Neutrophil (primary cell): ENCODE measurements around the gene MINDY1.

ENCODE experiments used
- H3K27ac ChIP-seq: fragments of 200-600 bp; sonication (generic); 2 replicates; pipeline ENCODE4 v1.5.1; 2016; ENCODE audit warnings: mild to moderate bottlenecking, moderate library complexity
- H3K27me3 ChIP-seq: fragments of 200-600 bp; sonication (generic); 2 replicates; pipeline ENCODE4 v1.6.0; 2016; ENCODE audit warnings: mild to moderate bottlenecking
- H3K36me3 ChIP-seq: fragments of 200-600 bp; sonication (generic); 2 replicates; pipeline ENCODE4 v1.5.1; 2017
- H3K4me1 ChIP-seq, 2 experiments: fragments of 200-600 bp in 1 of 2; sonication (generic) in 1 of 2; 1 replicate in 1 of 2; 2 replicates in 1 of 2; pipeline versions ENCODE4 v1.5.1 to v1.6.1; 2013 to 2016; ENCODE audit warnings: low read depth in 1 of 2, low read length in 1 of 2, mild to moderate bottlenecking in 1 of 2, moderate library complexity in 1 of 2; ENCODE audit not compliant: control insufficient read depth in 1 of 2, insufficient read depth in 1 of 2
- H3K4me3 ChIP-seq, 2 experiments: fragments of 200-600 bp in 1 of 2; sonication (generic) in 1 of 2; 1 replicate in 1 of 2; 2 replicates in 1 of 2; pipeline ENCODE4 v1.5.1; 2013 to 2016; ENCODE audit warnings: low read depth in 1 of 2, low read length in 1 of 2, mild to moderate bottlenecking in 1 of 2, moderate library complexity in 1 of 2
- H3K9me3 ChIP-seq: fragments of 200-600 bp; sonication (generic); 2 replicates; pipeline ENCODE4 v1.5.1; 2016
- TF ChIP-seq, protein P1 (sequence below): fragments of 200-600 bp; sonication (generic); IDR thresholded peaks from 2 replicates; pipeline ENCODE4 v1.5.1; 2016; ENCODE audit warnings: antibody characterized with exemption

Gene MINDY1

DNA sequence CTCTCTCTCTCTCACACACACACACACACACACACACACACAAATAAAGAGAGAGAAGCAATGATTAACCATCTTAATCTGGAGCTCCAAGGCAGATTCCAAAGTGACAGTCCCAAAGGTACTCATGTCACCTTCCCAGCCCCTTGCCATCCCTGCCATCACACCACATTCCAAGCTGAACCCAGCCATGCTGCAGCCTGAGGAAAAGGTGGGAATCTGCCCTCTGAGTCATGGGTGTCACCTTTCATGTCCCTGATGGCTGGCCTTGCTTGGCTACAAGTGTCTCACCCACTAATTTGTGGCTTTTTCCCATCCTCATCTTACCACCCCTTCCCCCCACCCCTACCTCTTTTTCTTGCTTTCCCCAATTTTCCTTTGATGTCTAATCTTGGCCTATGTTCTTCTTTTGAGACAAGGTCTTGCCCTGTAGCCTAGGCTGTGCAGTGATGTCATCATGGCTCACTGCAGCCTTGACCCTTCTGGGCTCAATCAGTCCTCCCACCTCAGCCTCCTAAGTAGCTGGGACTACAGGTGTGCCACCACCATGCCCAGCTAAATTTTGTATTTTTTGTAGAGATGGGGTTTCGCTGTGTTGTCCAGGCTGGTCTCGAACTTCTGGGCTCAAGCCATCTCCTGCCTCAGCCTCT, 21.4 kb downstream of the MINDY1 start:
- Histone ChIP-seq H3K36me3 (no peaks in the 10 kb centered on the region), H3K27me3 (no peaks in the 10 kb centered on the region), H3K27ac (no peak overlapping the region), H3K4me1 (peaks cover 0 to 4% of the 10 kb centered on the region in 2 experiments), H3K9me3 (no peaks in the 10 kb centered on the region), H3K4me3 (no peak overlapping the region)
- TF ChIP-seq, protein P1, sequence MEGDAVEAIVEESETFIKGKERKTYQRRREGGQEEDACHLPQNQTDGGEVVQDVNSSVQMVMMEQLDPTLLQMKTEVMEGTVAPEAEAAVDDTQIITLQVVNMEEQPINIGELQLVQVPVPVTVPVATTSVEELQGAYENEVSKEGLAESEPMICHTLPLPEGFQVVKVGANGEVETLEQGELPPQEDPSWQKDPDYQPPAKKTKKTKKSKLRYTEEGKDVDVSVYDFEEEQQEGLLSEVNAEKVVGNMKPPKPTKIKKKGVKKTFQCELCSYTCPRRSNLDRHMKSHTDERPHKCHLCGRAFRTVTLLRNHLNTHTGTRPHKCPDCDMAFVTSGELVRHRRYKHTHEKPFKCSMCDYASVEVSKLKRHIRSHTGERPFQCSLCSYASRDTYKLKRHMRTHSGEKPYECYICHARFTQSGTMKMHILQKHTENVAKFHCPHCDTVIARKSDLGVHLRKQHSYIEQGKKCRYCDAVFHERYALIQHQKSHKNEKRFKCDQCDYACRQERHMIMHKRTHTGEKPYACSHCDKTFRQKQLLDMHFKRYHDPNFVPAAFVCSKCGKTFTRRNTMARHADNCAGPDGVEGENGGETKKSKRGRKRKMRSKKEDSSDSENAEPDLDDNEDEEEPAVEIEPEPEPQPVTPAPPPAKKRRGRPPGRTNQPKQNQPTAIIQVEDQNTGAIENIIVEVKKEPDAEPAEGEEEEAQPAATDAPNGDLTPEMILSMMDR, result no peak

DNA sequence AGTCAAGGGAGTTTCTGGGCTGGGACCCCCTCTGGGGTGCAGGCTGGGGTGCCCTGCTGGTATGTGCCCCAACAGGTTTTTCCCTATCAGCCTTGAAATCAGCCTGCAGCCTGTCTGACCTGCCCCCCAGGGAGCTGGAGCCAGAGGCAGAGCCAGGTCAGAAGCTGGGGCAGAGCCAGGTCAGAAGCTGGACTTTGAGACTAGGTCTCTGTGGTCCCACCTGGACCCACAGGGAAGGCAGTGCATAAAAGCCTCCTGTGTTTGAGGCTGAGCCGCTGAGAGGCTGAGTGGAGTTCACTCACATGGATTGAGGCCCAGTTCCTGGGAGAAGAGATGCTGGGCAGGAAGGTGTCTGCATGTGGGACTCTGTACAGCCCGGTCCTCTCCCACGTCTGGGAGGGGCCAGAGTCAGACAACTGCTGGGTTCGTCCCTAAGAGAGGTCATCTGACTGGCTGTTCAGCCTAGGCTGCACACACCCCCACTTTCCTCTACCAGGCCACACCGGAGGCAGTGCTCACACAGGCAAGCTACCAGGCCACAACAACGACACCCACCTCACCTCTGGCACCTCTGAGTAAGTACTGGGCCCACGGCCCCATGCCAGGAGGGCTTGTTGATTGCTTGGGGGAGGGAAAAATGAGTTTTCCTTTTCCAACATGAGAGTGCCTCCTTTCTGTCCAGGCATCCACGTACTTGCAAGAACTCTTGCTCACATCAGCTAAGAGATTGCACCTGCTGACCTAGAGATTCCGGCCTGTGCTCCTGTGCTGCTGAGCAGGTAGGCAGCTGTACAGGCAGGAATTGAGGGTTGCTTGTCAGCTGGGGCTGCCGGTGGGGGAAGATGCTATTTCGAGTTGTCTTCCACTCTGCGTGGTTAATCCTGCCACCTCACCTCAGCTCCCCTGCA, 24.6 kb downstream of the MINDY1 start, which contains the start of gene ANXA9:
Gene ANXA9, plus strand, starts transcription at position 488 of the 908 bp plus-strand sequence. CDS start 814 bp downstream, outside the sequence.
- Histone ChIP-seq H3K9me3 (no peaks in the 10 kb centered on the region), H3K27me3 (no peaks in the 10 kb centered on the region), H3K27ac (no peak within 1 kb of the TSS), H3K4me3 (no peak within 1 kb of the TSS), H3K4me1 (peaks cover 29 to 30% of the 10 kb centered on the region in 2 experiments), H3K36me3 (no peaks in the 10 kb centered on the region)
- TF ChIP-seq, protein P1, result no peak

DNA sequence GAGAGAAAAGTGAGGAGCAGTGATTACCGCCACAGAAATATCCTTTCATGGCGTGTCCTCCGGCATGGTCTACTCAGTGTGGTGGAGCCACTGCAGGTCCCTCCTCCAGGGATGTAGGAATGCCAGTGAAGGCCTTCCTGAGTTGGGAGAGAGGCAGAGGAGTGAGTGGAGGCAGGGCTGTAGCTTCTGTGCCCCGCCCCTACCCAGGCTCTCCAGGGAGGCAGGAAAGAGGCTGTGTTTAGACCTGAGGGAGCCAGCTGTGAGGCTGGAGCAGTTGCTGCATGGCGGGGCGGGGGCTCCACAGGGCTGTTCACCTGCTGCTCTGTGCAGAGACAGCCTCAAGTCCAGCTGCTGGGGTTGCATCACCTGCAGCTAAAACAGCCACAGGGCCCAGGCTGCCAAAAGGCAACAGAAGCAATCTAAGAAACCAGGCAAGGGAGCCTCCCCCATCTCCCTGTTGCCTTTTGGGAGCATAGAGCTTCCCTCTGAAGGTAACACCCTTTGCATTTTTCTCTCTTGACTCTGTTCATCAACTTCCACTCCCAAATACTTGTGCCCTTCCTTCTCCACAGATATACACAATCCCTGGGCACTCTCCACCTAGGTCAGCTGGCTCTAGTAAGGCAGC, 25.4 kb downstream of the MINDY1 start:
- no peak overlapping the region for H3K4me3 ChIP-seq
- H3K27me3 ChIP-seq, result no peaks in the 10 kb centered on the region
- TF ChIP-seq, protein P1, result no peak
- H3K4me1 ChIP-seq, result peaks cover 36 to 38% of the 10 kb centered on the region in 2 experiments
- H3K27ac ChIP-seq, result no peak overlapping the region
- no peaks in the 10 kb centered on the region for H3K9me3 ChIP-seq
- no peaks in the 10 kb centered on the region for H3K36me3 ChIP-seq

DNA sequence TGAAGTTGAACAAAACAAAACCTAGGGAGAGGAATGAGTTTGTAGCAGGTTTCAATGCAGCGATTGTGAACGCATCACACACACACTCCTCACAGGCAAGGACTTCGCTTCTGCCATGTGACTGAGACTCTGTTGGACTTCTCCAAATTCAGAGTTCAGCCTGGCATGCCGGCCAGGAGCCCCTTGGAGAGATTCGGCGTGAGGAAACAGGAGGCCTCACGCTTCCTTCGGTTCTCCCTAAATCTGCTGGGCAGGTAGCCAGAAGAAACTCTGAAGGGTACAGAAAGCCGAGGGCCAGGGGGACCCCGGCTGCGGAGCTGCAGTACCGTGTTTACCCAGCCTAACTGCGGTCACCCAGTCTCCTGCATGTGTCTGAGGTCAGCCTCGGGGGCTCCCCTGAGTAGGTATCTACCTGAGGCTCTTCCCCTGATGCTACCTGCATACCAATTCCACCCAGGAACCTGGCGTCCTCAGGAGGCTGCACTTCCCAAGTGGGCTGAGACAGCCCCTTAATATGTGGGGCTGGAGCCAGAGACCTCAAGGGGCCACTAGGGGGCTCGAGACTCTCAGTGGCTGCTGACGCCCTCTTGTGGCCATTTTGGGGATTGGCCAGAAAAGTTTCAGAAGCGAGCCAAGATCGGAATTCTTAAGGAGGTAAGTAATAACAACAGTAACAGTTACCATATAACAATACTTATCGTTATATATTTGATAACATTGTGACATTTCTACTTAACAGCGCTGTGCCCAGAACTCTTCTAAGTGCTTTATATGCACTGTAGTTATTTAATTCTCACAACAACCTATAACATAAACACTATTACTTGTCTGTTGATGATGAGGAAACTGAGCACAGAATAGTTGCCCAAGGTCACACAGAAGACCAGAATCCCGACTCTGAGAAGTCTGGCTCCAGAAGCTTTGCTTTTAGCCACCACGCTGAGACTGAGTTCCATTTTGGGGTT, 27.3 kb downstream of the MINDY1 start:
- Histone ChIP-seq H3K36me3 (no peaks in the 10 kb centered on the region), H3K27ac (peak overlapping the region; percentile 97), H3K4me1 (peaks cover 49 to 53% of the 10 kb centered on the region in 2 experiments), H3K4me3 (peak overlapping the region; percentile 41 to 79), H3K27me3 (no peaks in the 10 kb centered on the region), H3K9me3 (no peaks in the 10 kb centered on the region)
- TF ChIP-seq, protein P1, result peak; percentile 99
